Immature natural killer cell (primary cell): Measurements from ENCODE around the gene GINS2. TPM values are rescaled to one million over a fixed set of nuclear protein-coding genes. Genes with fewer than 3 reads are reported as not detected.

Source experiments
- DNase-seq, 3 donors: peaks; one replicate each; pipeline ENCODE4 v3.0.0; 2022; ENCODE audit warnings: mixed read lengths in 1 of 3
- H3K27ac Mint-ChIP-seq, 6 donors: one replicate each; pipeline ENCODE4 v1.8.0; 2020; ENCODE audit warnings: mixed read lengths in 6 of 6, mild to moderate bottlenecking in 5 of 6, inconsistent platforms in 4 of 6, moderate library complexity in 3 of 6
- H3K27me3 Mint-ChIP-seq, 3 donors: one replicate each; pipeline ENCODE4 v1.8.0; 2020 to 2021; ENCODE audit warnings: low read depth in 3 of 3, mild to moderate bottlenecking in 3 of 3, mixed read lengths in 3 of 3, moderate library complexity in 3 of 3, inconsistent platforms in 1 of 3
- H3K36me3 Mint-ChIP-seq, 3 donors: one replicate each; pipeline ENCODE4 v1.8.0; 2020; ENCODE audit warnings: mixed read lengths in 3 of 3, inconsistent platforms in 2 of 3, mild to moderate bottlenecking in 2 of 3
- H3K4me1 Mint-ChIP-seq, 2 donors: one replicate each; pipeline ENCODE4 v1.8.0; 2020; ENCODE audit warnings: inconsistent platforms in 2 of 2, mild to moderate bottlenecking in 2 of 2, mixed read lengths in 2 of 2, moderate library complexity in 1 of 2
- H3K4me3 Mint-ChIP-seq, 5 donors: one replicate each; pipeline ENCODE4 v1.8.0; 2020; ENCODE audit warnings: mild to moderate bottlenecking in 5 of 5, mixed read lengths in 5 of 5, inconsistent platforms in 3 of 5, moderate library complexity in 3 of 5
- H3K9me3 Mint-ChIP-seq, 6 donors: one replicate each; pipeline ENCODE4 v1.8.0; 2020; ENCODE audit warnings: mild to moderate bottlenecking in 6 of 6, mixed read lengths in 6 of 6, inconsistent platforms in 4 of 6, moderate library complexity in 3 of 6
- polyA plus RNA-seq, 3 donors: library from polyadenylated mRNA; unstranded; fragments of 300-500 nt; fragmentation: Illumina TruSeq; gene quantifications; one replicate each; pipeline ENCODE4 v1.2.3, GENCODE V29; 2021

The GINS2 gene
- polyA plus RNA-seq, 3 donors from 2014 or later: 2.0 to 2.1 TPM; not detected in 1

- Mint-ChIP-seq H3K36me3 (peaks cover 0 to 6% (median 5%) of the 10 kb centered on the region in 3 donors), H3K4me3 (no peak overlapping the region), H3K4me1 (no peaks in the 10 kb centered on the region), H3K9me3 (no peaks in the 10 kb centered on the region), H3K27ac (no peak overlapping the region), H3K27me3 (peaks cover 0 to 5% (median 5%) of the 10 kb centered on the region in 3 donors)
- DNase-seq: no peak
Measured at GRCh38 chr16:85722128-85722893, 33.6 kb upstream of the GINS2 start.

- DNase-seq: no peak
- Mint-ChIP-seq H3K36me3 (no peaks in the 10 kb centered on the region), H3K9me3 (no peaks in the 10 kb centered on the region), H3K4me1 (peaks cover 3 to 4% of the 10 kb centered on the region in 2 donors), H3K27ac (no peak overlapping the region), H3K4me3 (no peak overlapping the region), H3K27me3 (peaks cover 0 to 4% (median 2%) of the 10 kb centered on the region in 3 donors)
Measured at GRCh38 chr16:85720302-85720637, 31.5 kb upstream of the GINS2 start.

DNA sequence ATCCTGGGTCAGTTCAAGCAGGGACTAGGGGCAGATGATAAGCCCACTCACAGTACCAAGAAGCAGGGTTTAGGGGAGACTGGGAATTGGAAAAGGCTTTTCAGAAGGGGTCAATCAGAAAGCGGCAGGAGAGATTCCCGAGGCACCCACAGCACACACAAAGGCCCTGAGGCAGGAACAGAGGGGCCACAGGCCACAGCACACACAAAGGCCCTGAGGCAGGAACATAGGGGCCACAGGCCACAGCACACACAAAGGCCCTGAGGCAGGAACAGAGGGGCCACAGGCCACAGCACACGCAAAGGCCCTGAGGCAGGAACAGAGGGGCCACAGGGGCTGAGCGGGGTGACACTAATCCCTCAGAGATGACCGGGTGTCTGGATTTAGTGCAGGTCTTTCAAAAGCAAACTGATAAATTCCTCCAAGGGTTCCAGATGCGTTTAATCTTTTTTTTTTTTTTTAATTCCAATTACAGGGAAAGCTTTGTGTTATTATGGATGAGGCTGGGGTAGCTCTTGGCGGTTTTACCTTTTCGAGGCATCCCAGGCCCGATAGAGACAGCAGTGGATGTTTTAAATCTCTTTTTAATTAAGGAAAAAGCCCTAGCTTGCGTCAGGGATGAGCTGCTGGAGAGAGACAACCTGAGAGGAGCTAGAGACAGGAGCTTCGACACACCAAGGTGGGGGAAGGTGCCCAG is 31.0 kb upstream of the GINS2 start:
- H3K9me3 Mint-ChIP-seq: no peaks in the 10 kb centered on the region
- no peak overlapping the region for H3K27ac Mint-ChIP-seq
- no peak for DNase-seq
- no peak overlapping the region for H3K4me3 Mint-ChIP-seq
- H3K4me1 Mint-ChIP-seq: peaks cover 3 to 5% of the 10 kb centered on the region in 2 donors
- H3K27me3 Mint-ChIP-seq: peaks cover 0 to 4% (median 2%) of the 10 kb centered on the region in 3 donors
- no peaks in the 10 kb centered on the region for H3K36me3 Mint-ChIP-seq

DNA sequence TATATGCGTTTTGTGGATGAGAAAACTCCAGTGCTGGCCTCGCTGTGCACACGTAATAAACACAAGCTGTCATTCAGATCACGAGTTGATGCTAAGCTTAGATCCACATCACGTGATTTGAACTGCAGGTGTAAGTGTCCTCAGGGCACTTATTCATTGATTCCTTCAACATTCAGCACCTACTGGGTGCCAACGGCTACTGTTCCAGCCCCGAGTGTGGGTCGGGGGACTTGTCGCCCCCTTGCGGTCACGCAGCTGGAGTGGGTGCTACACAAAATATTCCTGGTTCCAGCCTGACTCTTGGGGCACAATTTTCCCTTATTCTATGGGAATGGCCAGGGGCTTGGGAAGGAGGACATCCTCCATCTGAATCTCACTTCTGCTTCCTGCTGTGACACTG is 29.9 kb upstream of the GINS2 start:
- H3K27ac Mint-ChIP-seq: no peak overlapping the region
- H3K36me3 Mint-ChIP-seq: no peaks in the 10 kb centered on the region
- no peaks in the 10 kb centered on the region for H3K9me3 Mint-ChIP-seq
- DNase-seq: no peak
- peaks cover 0 to 4% (median 2%) of the 10 kb centered on the region in 3 donors for H3K27me3 Mint-ChIP-seq
- no peak overlapping the region for H3K4me3 Mint-ChIP-seq
- peaks cover 3 to 5% of the 10 kb centered on the region in 2 donors for H3K4me1 Mint-ChIP-seq

DNA sequence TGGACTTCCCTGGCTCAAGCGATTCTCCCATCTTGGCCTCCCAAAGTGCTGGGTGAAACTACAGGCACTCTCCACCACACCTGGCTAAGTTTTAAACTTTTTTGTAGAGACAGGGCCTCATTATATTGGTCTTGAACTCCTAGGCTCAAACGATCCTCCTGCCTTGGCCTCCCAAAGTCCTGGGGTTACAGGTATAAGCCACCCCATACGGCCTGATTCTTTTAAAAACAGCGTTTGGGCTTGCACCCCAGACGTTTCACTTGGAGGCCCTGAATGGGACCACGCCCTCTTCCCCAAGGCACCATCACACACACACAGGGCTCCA is 29.4 kb upstream of the GINS2 start:
- peaks cover 0 to 4% (median 2%) of the 10 kb centered on the region in 3 donors for H3K27me3 Mint-ChIP-seq
- H3K36me3 Mint-ChIP-seq: no peaks in the 10 kb centered on the region
- no peaks in the 10 kb centered on the region for H3K9me3 Mint-ChIP-seq
- H3K4me3 Mint-ChIP-seq: no peak overlapping the region
- no peak for DNase-seq
- H3K27ac Mint-ChIP-seq: no peak overlapping the region
- peaks cover 3 to 5% of the 10 kb centered on the region in 2 donors for H3K4me1 Mint-ChIP-seq

- no peak overlapping the region for H3K27ac Mint-ChIP-seq
- H3K9me3 Mint-ChIP-seq: no peaks in the 10 kb centered on the region
- DNase-seq: peak; percentile 51 to 57 (median 55)
- peaks cover 0 to 3% (median 0%) of the 10 kb centered on the region in 3 donors for H3K36me3 Mint-ChIP-seq
- H3K27me3 Mint-ChIP-seq: peaks cover 0 to 4% (median 2%) of the 10 kb centered on the region in 3 donors
- no peak overlapping the region for H3K4me3 Mint-ChIP-seq
- peaks cover 3 to 5% of the 10 kb centered on the region in 2 donors for H3K4me1 Mint-ChIP-seq
Measured at GRCh38 chr16:85717393-85718152, 28.8 kb upstream of the GINS2 start.

- Mint-ChIP-seq H3K9me3 (peaks cover 0 to 3% (median 0%) of the 10 kb centered on the region in 6 donors), H3K4me3 (no peak overlapping the region), H3K27me3 (peaks cover 0 to 2% (median 2%) of the 10 kb centered on the region in 3 donors), H3K4me1 (peaks cover 3 to 5% of the 10 kb centered on the region in 2 donors), H3K36me3 (peaks cover 0 to 3% (median 3%) of the 10 kb centered on the region in 3 donors), H3K27ac (no peak overlapping the region)
- DNase-seq: no peak
Measured at GRCh38 chr16:85716680-85717038, 27.9 kb upstream of the GINS2 start.

GRCh38 chr16:85716022-85716679 is 27.4 kb upstream of the GINS2 start:
- H3K4me1 Mint-ChIP-seq: peaks cover 3 to 5% of the 10 kb centered on the region in 2 donors
- H3K4me3 Mint-ChIP-seq: no peak overlapping the region
- H3K27ac Mint-ChIP-seq: no peak overlapping the region
- peaks cover 0 to 3% (median 0%) of the 10 kb centered on the region in 6 donors for H3K9me3 Mint-ChIP-seq
- no peak for DNase-seq
- H3K36me3 Mint-ChIP-seq: peaks cover 0 to 3% (median 3%) of the 10 kb centered on the region in 3 donors
- peaks cover 0 to 2% (median 2%) of the 10 kb centered on the region in 3 donors for H3K27me3 Mint-ChIP-seq

DNA sequence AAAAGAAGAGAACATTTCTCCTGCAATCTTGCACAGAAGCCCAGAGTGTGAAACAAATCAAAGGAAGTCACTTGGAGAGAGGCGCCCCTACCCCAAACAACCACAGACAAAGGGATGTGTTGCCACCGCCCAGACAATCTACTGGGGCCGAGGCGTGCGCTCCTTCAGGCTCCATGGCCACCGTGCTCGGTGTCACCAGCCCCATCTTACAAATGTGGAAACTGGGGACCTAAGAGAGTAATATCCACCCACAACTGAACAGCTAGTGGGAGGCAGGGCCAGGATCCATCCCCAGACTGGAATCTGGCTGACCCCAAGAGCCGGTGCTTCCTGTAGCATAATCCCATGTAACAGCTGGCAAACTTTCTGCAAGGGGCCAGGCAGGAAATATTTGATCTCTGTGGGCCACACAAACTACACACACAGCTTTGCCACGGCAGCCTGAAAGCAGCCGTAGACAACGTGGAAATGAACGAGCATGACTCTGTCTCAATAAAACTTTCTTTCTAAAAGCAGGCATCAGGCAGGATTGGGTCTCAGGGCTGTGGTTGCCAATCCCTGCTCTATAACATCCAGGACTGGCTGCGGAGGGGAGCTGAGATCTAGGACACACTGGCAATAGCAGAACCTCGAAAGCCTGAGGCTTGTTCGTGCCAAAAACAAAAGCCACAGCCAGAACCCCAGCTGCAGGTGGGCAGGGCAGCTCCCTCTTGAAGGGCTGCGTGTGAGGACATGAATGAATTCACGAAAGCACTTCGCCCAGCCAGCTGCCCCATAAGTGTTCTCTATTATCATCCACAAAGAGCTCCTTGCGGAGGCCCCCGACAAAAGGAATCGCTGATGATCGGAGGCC is 26.6 kb upstream of the GINS2 start:
- Mint-ChIP-seq H3K4me3 (no peak overlapping the region), H3K27ac (no peak overlapping the region), H3K4me1 (peaks cover 3 to 5% of the 10 kb centered on the region in 2 donors)

DNA sequence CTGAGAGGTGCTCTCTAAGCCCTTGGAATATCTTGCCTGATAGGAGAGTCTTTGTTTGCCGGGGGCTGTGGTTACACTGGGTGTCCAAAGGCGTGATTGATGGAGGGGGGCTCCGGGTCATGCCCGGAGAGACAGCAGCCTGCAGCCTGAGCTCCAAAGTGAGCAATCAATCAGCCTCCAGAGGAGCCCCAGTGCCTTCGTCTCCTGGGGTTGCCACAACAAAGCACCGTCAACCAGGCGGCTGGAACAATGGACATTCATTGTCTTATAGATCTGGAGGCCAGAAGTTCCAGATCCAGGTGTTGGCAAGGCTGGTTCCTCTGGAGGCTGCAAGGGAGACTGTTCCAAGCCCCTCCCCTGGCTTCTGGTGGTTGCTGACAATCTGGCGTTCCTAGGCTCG is 24.0 kb upstream of the GINS2 start:
- peaks cover 0 to 2% (median 2%) of the 10 kb centered on the region in 3 donors for H3K27me3 Mint-ChIP-seq
- H3K4me1 Mint-ChIP-seq: peaks cover 3 to 5% of the 10 kb centered on the region in 2 donors
- H3K4me3 Mint-ChIP-seq: no peak overlapping the region
- H3K36me3 Mint-ChIP-seq: peaks cover 0 to 3% (median 3%) of the 10 kb centered on the region in 3 donors
- H3K9me3 Mint-ChIP-seq: peaks cover 0 to 3% (median 0%) of the 10 kb centered on the region in 6 donors
- DNase-seq: no peak
- no peak overlapping the region for H3K27ac Mint-ChIP-seq

More for the DNA sequence above, 26.6 kb upstream of the GINS2 start:
- H3K27me3 Mint-ChIP-seq: peaks cover 2% of the 10 kb centered on the region in 3 donors
- H3K9me3 Mint-ChIP-seq: peaks cover 0 to 3% (median 0%) of the 10 kb centered on the region in 6 donors
- H3K36me3 Mint-ChIP-seq: peaks cover 0 to 3% (median 3%) of the 10 kb centered on the region in 3 donors
- DNase-seq: no peak

DNA sequence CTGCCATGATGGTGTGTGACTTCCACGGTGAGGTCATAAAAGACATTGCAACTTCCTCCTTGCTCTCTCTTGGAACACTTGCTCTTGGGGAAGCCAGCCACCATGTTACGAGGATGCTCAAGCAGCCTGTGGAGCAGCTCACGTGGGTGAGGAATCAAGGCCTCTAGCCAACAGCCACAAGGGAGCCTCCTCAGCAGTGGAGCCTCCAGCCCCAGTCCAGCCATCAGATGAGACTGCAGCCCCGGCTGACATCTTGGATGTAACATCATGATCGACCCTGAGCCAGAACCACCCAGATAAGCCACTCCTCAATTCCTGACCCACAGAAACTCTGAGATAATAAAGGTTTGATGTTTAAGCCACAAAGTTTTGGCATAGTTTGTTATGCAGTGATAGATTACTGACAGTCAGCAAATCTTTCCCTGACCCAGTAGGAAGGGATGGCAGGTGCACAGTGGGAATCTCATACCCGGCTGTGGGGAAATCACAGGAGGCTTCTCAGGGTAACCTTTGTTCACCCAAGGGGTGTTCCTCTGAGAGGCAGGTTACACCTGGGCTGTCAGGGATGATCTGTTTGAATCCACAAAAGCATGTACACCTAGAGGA is 23.3 kb upstream of the GINS2 start:
- DNase-seq: no peak
- Mint-ChIP-seq H3K9me3 (peaks cover 0 to 3% (median 0%) of the 10 kb centered on the region in 6 donors), H3K27me3 (peaks cover 0 to 2% (median 2%) of the 10 kb centered on the region in 3 donors), H3K27ac (no peak overlapping the region), H3K36me3 (peaks cover 0 to 3% (median 3%) of the 10 kb centered on the region in 3 donors), H3K4me1 (peaks cover 3 to 5% of the 10 kb centered on the region in 2 donors), H3K4me3 (no peak overlapping the region)

DNA sequence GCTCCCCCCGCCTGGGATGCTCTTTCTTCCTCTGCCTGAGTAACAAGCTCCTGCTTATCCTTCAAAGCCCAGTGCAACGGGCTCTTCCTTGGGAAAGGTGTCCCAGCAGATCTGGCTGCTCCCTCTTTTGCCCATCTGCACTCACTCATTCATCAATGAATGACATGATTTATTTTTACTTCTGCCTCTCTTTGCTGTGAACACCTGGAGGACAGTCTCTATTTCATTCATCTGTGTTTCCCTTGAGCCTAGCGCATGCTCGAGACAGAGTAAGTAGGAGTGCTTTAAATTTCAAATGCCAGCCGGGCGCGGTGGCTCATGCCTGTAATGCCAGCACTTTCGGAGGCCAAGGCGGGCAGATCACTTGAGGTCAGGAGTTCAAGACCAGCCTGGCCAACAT is 22.0 kb upstream of the GINS2 start:
- H3K4me1 Mint-ChIP-seq: peaks cover 3 to 5% of the 10 kb centered on the region in 2 donors
- H3K9me3 Mint-ChIP-seq: peaks cover 0 to 3% (median 0%) of the 10 kb centered on the region in 6 donors
- DNase-seq: no peak
- no peak overlapping the region for H3K4me3 Mint-ChIP-seq
- peaks cover 0 to 2% (median 2%) of the 10 kb centered on the region in 3 donors for H3K27me3 Mint-ChIP-seq
- peaks cover 0 to 3% (median 3%) of the 10 kb centered on the region in 3 donors for H3K36me3 Mint-ChIP-seq
- no peak overlapping the region for H3K27ac Mint-ChIP-seq
